DMS53 treated with DMSO at 0.1 percent for 48 hours (cell line): ENCODE measurements around the gene ATP10B.

Experiments
- DNase-seq: peaks from one replicate; lab custom pipeline; 2025; ENCODE audit not compliant: unreplicated experiment; lab: John Stamatoyannopoulos, UW

The ATP10B gene

GRCh38 chr5:160521392-160521663, 330.7 kb downstream of the ATP10B start:
- DNase-seq: no peak

GRCh38 chr5:160520609-160521391, 331.2 kb downstream of the ATP10B start:
- no peak for DNase-seq

- DNase-seq: no peak
Observed at GRCh38 chr5:160516696-160517530, 335.1 kb downstream of the ATP10B start.

- DNase-seq: no peak
Observed at GRCh38 chr5:160514866-160515265, 337.1 kb downstream of the ATP10B start.

- no peak for DNase-seq
Observed at GRCh38 chr5:160514191-160514590, 337.8 kb downstream of the ATP10B start.

- no peak for DNase-seq
Observed at GRCh38 chr5:160513485-160513884, 338.5 kb downstream of the ATP10B start.
